ENCODE results near the gene MAP3K2. TPM values are rescaled to one million over a fixed set of nuclear protein-coding genes. Genes with fewer than 3 reads are reported as not detected.

MAP3K2 gene
- total and polyA plus RNA-seq, 10 of the 15 experiments (the other 5 are each of a cell fraction or from before 2014, with no cell fraction given): 2.7 to 39.6 (median 16.1) TPM

DNA sequence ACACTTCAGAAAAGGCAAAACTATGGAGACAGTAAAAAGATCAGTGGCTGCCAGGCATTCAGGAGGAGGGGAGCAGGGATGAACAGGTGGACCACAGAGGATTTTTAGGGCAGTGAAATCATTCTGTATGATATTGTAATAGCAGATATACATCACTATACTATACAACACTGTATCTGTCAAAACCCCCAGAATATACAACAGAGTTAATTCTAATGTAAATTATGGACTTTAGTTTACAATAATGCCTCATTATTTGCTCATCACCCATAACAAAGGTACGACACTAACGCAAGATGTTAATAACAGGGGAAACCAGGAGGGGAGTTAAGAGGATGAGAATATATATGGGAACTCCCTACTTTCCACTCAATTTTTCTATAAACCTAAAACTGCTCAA lies 28.8 kb downstream of the MAP3K2 start:
- no peaks in the 10 kb centered on the region for H4K20me1 ChIP-seq (ENCODE audit: control insufficient read depth, insufficient read depth)
- H3K4me1 ChIP-seq (ENCODE audit: control insufficient read depth, insufficient read depth, low read length): no peaks in the 10 kb centered on the region
- no peak overlapping the region for H3K27ac ChIP-seq (ENCODE audit: control insufficient read depth, insufficient read depth)
- ATAC-seq: no peak
- H3K27me3 ChIP-seq (replicated peaks in 1 of 2; ENCODE audit: control insufficient read depth in 2 of 2, insufficient read depth in 2 of 2, low read length in 1 of 2): no peaks in the 10 kb centered on the region
- no peak overlapping the region for H3K4me3 ChIP-seq
- H3K36me3 ChIP-seq (ENCODE audit: control insufficient read depth in 2 of 2, insufficient read depth in 2 of 2, low read length in 1 of 2): no peaks in the 10 kb centered on the region
- H3K9me3 ChIP-seq (replicated peaks; ENCODE audit: control insufficient read depth, insufficient read depth, low read length): no peaks in the 10 kb centered on the region
- SMC1A ChIA-PET (ENCODE audit: uncharacterized antibody, unreplicated experiment): no interaction called here
- in situ Hi-C loops (cut with MboI) (no loop called here), intact Hi-C loops (cut with micrococcal nuclease; ENCODE audit: unreplicated experiment) (loop anchor here (5.0 kb wide), 1 partner anchor 93 kb away; no protein-coding TSS in a partner anchor)
- FAIRE-seq: no peak
- no peak overlapping the region for H2AFZ ChIP-seq (ENCODE audit: control insufficient read depth, low read depth, low read length)
- CTCF ChIA-PET: interaction anchor here (0.7 kb wide), 1 partner anchor 274 kb away, joined by 3 read pairs; no protein-coding TSS in a partner anchor
- POLR2A ChIA-PET: no interaction called here
- BruUV-seq (replicated peaks): no TSS peak
- H3K79me2 ChIP-seq (ENCODE audit: control insufficient read depth, insufficient read depth, low read length): peaks cover 40% of the 10 kb centered on the region
- WGBS (ENCODE audit: insufficient coverage, insufficient replicate concordance, low lambda C conversion rate, missing lambda C conversion rate): 100% methylated on average over 2 of the region's 2 CpGs
- no peak for DNase-seq (ENCODE audit: low read depth, low spot score)
- H3K9ac ChIP-seq (ENCODE audit: control insufficient read depth, insufficient read depth, low read length): no peak overlapping the region
- RAD21 ChIA-PET (ENCODE audit: unreplicated experiment): no interaction called here
- H3K4me2 ChIP-seq (ENCODE audit: control insufficient read depth, insufficient read depth): no peak overlapping the region
- no peak for TF ChIP-seq GABPA (IDR thresholded peaks at IDR 0.05; ENCODE audit: low read depth)
- no peak for TF ChIP-seq NR2C1 (IDR thresholded peaks at IDR 0.05)
- TF ChIP-seq TCF12 (IDR thresholded peaks at IDR 0.05; ENCODE audit: low read depth, low read length): no peak
- TF ChIP-seq TARDBP (IDR thresholded peaks at IDR 0.05; ENCODE audit: borderline replicate concordance): no peak
- no peak for TF ChIP-seq ZNF384 (IDR thresholded peaks at IDR 0.05; ENCODE audit: borderline replicate concordance, low read depth, low read length)
- TF ChIP-seq SUPT20H (IDR thresholded peaks at IDR 0.05; ENCODE audit: borderline replicate concordance, control insufficient read depth, low read depth, low read length): no peak
- TF ChIP-seq NFXL1 (IDR thresholded peaks at IDR 0.05; ENCODE audit: borderline replicate concordance): no peak
- no peak for TF ChIP-seq TBL1XR1 (IDR thresholded peaks at IDR 0.05; ENCODE audit: low read depth, low read length)
- no peak for TF ChIP-seq SP1 (IDR thresholded peaks at IDR 0.05; ENCODE audit: low read depth, low read length)
- no peak for TF ChIP-seq SREBF2 (IDR thresholded peaks at IDR 0.05; ENCODE audit: low read length)
- no peak for TF ChIP-seq ESRRA (IDR thresholded peaks at IDR 0.05; ENCODE audit: low read length)
- TF ChIP-seq ZSCAN29 (IDR thresholded peaks at IDR 0.05): no peak
- TF ChIP-seq, protein P1, sequence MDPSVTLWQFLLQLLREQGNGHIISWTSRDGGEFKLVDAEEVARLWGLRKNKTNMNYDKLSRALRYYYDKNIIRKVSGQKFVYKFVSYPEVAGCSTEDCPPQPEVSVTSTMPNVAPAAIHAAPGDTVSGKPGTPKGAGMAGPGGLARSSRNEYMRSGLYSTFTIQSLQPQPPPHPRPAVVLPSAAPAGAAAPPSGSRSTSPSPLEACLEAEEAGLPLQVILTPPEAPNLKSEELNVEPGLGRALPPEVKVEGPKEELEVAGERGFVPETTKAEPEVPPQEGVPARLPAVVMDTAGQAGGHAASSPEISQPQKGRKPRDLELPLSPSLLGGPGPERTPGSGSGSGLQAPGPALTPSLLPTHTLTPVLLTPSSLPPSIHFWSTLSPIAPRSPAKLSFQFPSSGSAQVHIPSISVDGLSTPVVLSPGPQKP (IDR thresholded peaks at IDR 0.05; ENCODE audit: low read depth, low read length): no peak
- TF ChIP-seq, protein P2, sequence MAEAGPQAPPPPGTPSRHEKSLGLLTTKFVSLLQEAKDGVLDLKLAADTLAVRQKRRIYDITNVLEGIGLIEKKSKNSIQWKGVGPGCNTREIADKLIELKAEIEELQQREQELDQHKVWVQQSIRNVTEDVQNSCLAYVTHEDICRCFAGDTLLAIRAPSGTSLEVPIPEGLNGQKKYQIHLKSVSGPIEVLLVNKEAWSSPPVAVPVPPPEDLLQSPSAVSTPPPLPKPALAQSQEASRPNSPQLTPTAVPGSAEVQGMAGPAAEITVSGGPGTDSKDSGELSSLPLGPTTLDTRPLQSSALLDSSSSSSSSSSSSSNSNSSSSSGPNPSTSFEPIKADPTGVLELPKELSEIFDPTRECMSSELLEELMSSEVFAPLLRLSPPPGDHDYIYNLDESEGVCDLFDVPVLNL (IDR thresholded peaks at IDR 0.05; ENCODE audit: low read depth, low read length): no peak
- TF ChIP-seq, protein P3, sequence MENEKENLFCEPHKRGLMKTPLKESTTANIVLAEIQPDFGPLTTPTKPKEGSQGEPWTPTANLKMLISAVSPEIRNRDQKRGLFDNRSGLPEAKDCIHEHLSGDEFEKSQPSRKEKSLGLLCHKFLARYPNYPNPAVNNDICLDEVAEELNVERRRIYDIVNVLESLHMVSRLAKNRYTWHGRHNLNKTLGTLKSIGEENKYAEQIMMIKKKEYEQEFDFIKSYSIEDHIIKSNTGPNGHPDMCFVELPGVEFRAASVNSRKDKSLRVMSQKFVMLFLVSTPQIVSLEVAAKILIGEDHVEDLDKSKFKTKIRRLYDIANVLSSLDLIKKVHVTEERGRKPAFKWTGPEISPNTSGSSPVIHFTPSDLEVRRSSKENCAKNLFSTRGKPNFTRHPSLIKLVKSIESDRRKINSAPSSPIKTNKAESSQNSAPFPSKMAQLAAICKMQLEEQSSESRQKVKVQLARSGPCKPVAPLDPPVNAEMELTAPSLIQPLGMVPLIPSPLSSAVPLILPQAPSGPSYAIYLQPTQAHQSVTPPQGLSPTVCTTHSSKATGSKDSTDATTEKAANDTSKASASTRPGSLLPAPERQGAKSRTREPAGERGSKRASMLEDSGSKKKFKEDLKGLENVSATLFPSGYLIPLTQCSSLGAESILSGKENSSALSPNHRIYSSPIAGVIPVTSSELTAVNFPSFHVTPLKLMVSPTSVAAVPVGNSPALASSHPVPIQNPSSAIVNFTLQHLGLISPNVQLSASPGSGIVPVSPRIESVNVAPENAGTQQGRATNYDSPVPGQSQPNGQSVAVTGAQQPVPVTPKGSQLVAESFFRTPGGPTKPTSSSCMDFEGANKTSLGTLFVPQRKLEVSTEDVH (IDR thresholded peaks at IDR 0.05; ENCODE audit: low read depth, partially characterized antibody): no peak
- TF ChIP-seq, protein P4, sequence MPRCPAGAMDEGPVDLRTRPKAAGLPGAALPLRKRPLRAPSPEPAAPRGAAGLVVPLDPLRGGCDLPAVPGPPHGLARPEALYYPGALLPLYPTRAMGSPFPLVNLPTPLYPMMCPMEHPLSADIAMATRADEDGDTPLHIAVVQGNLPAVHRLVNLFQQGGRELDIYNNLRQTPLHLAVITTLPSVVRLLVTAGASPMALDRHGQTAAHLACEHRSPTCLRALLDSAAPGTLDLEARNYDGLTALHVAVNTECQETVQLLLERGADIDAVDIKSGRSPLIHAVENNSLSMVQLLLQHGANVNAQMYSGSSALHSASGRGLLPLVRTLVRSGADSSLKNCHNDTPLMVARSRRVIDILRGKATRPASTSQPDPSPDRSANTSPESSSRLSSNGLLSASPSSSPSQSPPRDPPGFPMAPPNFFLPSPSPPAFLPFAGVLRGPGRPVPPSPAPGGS (IDR thresholded peaks at IDR 0.05; ENCODE audit: borderline replicate concordance, insufficient read depth, low read depth, low read length, poor library complexity, severe bottlenecking): no peak
